ENCODE data around the gene SMR3A. TPM values are rescaled to one million over a fixed set of nuclear protein-coding genes. Genes with fewer than 3 reads are reported as not detected.

SMR3A gene
- total RNA-seq, 1 experiment from 2014 or later = not detected

Other genes starting within 250 kb of the SMR3A start
- not detected in 2 replicates for gene PRR27, start 206.5 kb upstream of the SMR3A start, total RNA-seq (2014; rRNA removed)
- not detected in 2 replicates for gene ODAM, start 165.0 kb upstream of the SMR3A start, total RNA-seq (2014; rRNA removed)
- not detected in 2 replicates for gene FDCSP, start 134.6 kb upstream of the SMR3A start, total RNA-seq (2014; rRNA removed)
- not detected in 2 replicates for gene CSN3, start 118.2 kb upstream of the SMR3A start, total RNA-seq (2014; rRNA removed)
- gene CABS1, start 25.8 kb upstream of the SMR3A start, total RNA-seq (2014; rRNA removed) = not detected in 2 replicates
- not detected in 2 replicates for gene SMR3B, start 22.4 kb downstream of the SMR3A start, total RNA-seq (2014; rRNA removed)
- not detected in 2 replicates for gene OPRPN, start 37.2 kb downstream of the SMR3A start, total RNA-seq (2014; rRNA removed)
- gene MUC7, start 111.4 kb downstream of the SMR3A start, total RNA-seq (2014; rRNA removed) = not detected in 2 replicates
- 0.46 TPM in 1 of 2 replicates, not detected in the other for gene AMTN, start 157.8 kb downstream of the SMR3A start, total RNA-seq (2014; rRNA removed)
- gene AMBN, start 231.5 kb downstream of the SMR3A start, total RNA-seq (2014; rRNA removed) = not detected in 2 replicates